ENCODE data around the gene NRROS. TPM values are rescaled to one million over a fixed set of nuclear protein-coding genes. Genes with fewer than 3 reads are reported as not detected.

The NRROS gene
- polyA plus RNA-seq, 12 donors = 3.8 to 6.3 (median 4.4) TPM; not detected in 1

GRCh38 chr3:196645897-196646665 is 6.6 kb downstream of the NRROS start:
- no peak for DNase-seq

GRCh38 chr3:196646666-196647216 is 7.2 kb downstream of the NRROS start:
- no peak for DNase-seq

DNA sequence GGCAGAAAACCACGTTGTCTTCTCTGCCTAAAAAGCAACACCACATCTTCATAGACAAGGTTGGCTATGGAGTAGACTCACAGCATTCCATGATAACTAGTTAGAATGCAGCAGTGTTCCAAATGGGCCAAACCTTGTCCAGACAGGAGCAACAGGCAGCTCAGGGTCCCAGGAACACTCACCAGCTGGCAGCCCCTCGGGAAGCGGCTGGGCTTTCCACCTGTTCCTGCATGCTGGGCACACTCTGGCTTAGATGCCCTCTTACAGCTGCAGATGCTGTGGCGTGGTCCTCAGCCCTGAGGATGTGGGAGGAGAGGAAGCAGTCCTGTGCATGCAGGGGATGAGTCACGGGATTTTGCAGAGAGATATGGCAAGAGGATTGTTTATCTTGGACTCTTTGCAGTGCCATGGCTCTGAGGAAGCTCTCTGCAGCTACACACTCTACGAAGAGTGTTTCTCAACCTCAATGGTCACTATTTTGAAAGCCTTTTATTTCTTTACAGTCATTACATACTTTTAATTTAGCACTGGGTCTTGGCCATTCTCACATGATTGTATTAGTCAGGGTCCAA is 11.3 kb downstream of the NRROS start:
- DNase-seq = no peak

GRCh38 chr3:196651819-196652218 is 12.3 kb downstream of the NRROS start:
- DNase-seq = no peak

GRCh38 chr3:196652961-196653795 is 13.7 kb downstream of the NRROS start:
- no peak for DNase-seq

GRCh38 chr3:196654006-196654734 is 14.7 kb downstream of the NRROS start:
- no peak for DNase-seq

GRCh38 chr3:196654735-196655090 is 15.2 kb downstream of the NRROS start:
- DNase-seq = no peak

GRCh38 chr3:196655496-196655895 is 16.0 kb downstream of the NRROS start:
- no peak for DNase-seq

DNA sequence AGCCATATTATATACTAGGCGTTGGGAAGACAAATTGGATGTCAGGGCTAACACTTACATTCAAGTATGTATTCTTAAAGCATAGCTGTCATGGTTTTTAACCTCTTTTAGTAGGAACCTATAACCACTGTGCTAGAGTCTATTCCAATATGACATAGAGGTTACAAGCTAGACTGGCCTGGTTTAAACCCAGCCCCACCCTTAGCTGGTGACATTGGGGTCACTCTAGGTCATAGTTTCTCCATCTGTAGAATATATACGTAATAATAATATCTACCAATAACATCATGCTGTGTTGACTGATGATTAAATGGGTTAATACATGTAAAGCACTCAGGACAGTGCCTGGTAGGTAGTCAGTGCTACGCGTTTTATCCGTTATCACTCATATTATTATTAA is 16.7 kb downstream of the NRROS start:
- no peak for DNase-seq

DNA sequence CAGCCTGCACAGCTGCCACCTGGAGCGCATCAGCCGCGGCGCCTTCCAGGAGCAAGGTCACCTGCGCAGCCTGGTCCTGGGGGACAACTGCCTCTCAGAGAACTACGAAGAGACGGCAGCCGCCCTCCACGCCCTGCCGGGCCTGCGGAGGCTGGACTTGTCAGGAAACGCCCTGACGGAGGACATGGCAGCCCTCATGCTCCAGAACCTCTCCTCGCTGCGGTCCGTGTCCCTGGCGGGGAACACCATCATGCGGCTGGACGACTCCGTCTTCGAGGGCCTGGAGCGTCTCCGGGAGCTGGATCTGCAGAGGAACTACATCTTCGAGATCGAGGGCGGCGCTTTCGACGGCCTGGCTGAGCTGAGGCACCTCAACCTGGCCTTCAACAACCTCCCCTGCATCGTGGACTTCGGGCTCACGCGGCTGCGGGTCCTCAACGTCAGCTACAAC is 20.4 kb downstream of the NRROS start:
- DNase-seq = no peak

- no peak for DNase-seq
Observed at GRCh38 chr3:196660381-196661166, 21.1 kb downstream of the NRROS start.

- DNase-seq = no peak
Observed at GRCh38 chr3:196661400-196661799, 21.9 kb downstream of the NRROS start.

GRCh38 chr3:196662033-196662432 is 22.5 kb downstream of the NRROS start:
- DNase-seq = no peak

GRCh38 chr3:196662711-196663571 is 23.4 kb downstream of the NRROS start:
- DNase-seq = no peak

DNA sequence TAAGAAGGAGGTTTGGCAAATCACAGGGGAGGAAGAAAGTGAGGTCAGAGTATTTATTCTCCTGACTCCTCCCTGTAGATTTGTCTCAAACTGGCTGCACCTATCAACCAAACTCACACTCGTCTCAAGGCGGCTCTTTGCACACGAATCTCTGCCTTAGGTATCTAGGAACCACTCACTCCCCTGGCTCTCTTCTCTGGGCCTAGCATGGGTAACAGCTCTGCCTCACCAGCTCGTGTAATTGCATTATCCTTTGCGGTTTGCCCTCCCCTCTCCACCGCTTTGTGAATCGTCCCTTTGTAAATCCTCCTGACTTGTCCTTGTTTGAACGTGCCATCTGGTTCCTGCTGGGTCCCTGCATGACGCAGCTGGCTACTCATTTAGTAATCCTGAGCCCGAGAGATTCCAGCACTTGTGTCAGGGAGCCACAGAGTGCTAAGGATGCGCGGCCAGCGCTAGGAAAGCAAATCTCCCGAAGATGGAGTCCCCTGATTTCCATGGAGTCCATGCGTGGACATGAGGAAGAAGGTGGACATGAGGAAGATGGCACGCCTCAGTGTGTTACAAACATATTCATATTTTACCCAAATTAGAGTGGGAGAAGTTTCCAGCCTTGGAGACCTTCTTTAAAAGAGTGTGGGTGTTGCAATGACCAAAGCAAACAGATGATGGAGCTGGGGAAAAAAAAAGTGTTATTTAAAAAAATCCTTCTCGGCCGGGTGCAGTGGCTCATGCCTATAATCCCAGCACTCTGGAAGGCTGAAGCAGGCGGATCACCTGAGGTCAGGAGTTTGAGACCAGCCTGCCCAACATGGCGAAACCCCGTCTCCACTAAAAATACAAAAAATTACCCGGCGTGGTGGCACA is 26.7 kb downstream of the NRROS start:
- no peak for DNase-seq

DNA sequence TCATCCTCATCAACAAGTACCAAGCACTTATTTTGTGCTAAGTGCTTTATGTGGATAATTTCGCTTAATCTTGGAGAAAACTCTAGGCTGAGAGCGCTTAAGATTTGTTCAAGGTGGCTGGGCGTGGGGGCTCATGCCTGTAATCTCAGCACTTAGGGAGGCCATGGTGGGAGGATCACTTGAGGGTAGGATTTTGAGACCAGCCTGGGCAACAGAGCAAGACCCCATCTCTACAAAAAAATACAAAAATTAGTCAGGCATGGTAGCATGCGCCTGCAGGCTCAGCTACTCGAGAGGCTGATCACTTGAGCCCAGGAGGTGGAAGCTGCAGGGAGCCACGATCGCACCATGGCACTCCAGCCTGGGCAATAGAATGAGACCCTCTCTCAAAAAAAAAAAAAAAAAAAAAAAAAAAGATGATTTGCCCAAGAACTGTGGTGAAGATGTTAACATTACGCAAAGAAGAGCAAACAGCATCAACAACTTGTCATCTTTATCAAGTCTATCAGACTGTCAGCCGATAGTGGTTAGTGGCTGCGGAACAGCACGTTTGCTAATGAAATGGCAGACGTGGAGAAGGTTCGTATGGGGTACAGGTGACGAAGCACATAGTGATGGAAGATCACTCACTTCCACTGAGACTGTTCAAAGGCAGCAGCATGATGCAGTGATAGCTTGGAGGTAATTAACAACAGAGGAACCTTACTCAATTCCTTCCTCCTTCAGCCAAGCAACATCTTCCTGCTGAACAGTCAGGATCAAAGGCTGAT is 27.7 kb downstream of the NRROS start:
- no peak for DNase-seq

DNA sequence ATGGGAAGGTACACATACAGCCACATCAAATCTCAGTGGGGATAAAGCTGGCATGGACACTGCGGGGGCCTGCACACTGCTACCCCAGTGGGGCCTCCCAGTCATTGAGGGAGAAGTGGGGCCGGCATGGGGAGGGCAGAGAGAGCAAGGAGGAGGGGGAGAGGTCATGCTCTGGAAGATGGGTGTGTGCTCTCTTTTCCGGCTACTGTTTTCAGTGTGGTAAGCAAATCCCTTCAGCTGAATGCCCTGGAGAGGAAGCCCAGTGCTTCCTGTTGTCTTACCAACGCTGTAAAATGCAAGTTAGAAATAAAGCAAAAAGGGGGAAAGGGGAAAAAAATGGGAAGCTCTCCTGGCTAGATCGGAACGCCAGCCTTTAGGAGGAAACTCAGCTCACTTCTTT is 30.8 kb downstream of the NRROS start:
- DNase-seq = no peak

GRCh38 chr3:196673632-196674031 is 34.1 kb downstream of the NRROS start:
- no peak for DNase-seq

Measured in muscle of arm (tissue), 12 donors.